IMR-90 (cell line): Measurements from ENCODE around the gene PNRC2.

Experiments used
- CEBPB ChIP-seq: IDR thresholded peaks from 2 replicates; pipeline ENCODE4 v1.6.1; 2012; ENCODE audit warnings: low read depth, low read length, improper control_type of control experiment
- ELK1 ChIP-seq: fragments of 150-350 bp; IDR thresholded peaks from 2 replicates; pipeline ENCODE4 v1.6.1; 2016; ENCODE audit warnings: low read depth, mild to moderate bottlenecking, low read length, moderate library complexity, borderline replicate concordance
- NFE2L2 ChIP-seq: fragments of 150-350 bp; IDR thresholded peaks from 2 replicates; pipeline ENCODE4 v1.6.1; 2016; ENCODE audit warnings: low read depth, mild to moderate bottlenecking, low read length
- TF ChIP-seq, protein P1 (sequence below): conservative IDR thresholded peaks from 2 replicates; pipeline ENCODE4 v1.5.1; 2012; ENCODE audit warnings: mild to moderate bottlenecking, low read depth, low read length, improper control_type of control experiment

- TF ChIP-seq, protein P1, sequence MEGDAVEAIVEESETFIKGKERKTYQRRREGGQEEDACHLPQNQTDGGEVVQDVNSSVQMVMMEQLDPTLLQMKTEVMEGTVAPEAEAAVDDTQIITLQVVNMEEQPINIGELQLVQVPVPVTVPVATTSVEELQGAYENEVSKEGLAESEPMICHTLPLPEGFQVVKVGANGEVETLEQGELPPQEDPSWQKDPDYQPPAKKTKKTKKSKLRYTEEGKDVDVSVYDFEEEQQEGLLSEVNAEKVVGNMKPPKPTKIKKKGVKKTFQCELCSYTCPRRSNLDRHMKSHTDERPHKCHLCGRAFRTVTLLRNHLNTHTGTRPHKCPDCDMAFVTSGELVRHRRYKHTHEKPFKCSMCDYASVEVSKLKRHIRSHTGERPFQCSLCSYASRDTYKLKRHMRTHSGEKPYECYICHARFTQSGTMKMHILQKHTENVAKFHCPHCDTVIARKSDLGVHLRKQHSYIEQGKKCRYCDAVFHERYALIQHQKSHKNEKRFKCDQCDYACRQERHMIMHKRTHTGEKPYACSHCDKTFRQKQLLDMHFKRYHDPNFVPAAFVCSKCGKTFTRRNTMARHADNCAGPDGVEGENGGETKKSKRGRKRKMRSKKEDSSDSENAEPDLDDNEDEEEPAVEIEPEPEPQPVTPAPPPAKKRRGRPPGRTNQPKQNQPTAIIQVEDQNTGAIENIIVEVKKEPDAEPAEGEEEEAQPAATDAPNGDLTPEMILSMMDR: no peak
- TF ChIP-seq NFE2L2 (no peak), ELK1 (no peak), CEBPB (no peak)
Observed at GRCh38 chr1:23930270-23930669, 29.4 kb upstream of the PNRC2 start.
